Esophagus (tissue), 2 donors: ENCODE measurements around the gene STRA6. TPM values are rescaled to one million over a fixed set of nuclear protein-coding genes. Genes with fewer than 3 reads are reported as not detected.
A peak's percentile ranks its signal among the peaks of the same experiment; 100 is the strongest.

Experiments
- H3K27ac ChIP-seq, 2 donors: one replicate each; pipeline ENCODE4 v1.5.1; 2013; ENCODE audit warnings: low read depth in 2 of 2, mild to moderate bottlenecking in 2 of 2, inconsistent platforms in 1 of 2, low read length in 1 of 2, moderate library complexity in 1 of 2
- H3K27me3 ChIP-seq, 2 donors: one replicate each; pipeline ENCODE4 v1.6.1; 2013; ENCODE audit warnings: low read length in 2 of 2, control low read depth in 1 of 2, mild to moderate bottlenecking in 1 of 2; ENCODE audit not compliant: insufficient read depth in 2 of 2, control insufficient read depth in 1 of 2
- H3K36me3 ChIP-seq, 2 donors: one replicate each; pipeline ENCODE4 v1.6.1; 2013; ENCODE audit warnings: low read length in 1 of 2; ENCODE audit not compliant: control insufficient read depth in 2 of 2, insufficient read depth in 2 of 2
- H3K4me1 ChIP-seq, 2 donors: one replicate each; pipeline ENCODE4 v1.6.1; 2013; ENCODE audit warnings: low read length in 1 of 2; ENCODE audit not compliant: control insufficient read depth in 2 of 2, insufficient read depth in 2 of 2
- H3K4me3 ChIP-seq, 2 donors: one replicate each; pipeline ENCODE4 v1.5.1; 2013; ENCODE audit warnings: low read length in 2 of 2, mild to moderate bottlenecking in 2 of 2, low read depth in 1 of 2, moderate library complexity in 1 of 2
- H3K9me3 ChIP-seq, 2 donors: one replicate each; pipeline ENCODE4 v1.6.1; 2013; ENCODE audit warnings: mild to moderate bottlenecking in 2 of 2, low read depth in 1 of 2, low read length in 1 of 2, moderate library complexity in 1 of 2; ENCODE audit not compliant: control insufficient read depth in 2 of 2, insufficient read depth in 1 of 2
- WGBS, 2 donors: extraction: QIAGEN DNeasy Blood & Tissue Kit; methylation state at CpG; one replicate each; pipeline ENCODE4 v1.1.7; 2013; 5-methylcytosine and 5-hydroxymethylcytosine counted together
- polyA plus RNA-seq, 2 donors: library from polyadenylated mRNA; stranded (reverse); fragments of 200-250 nt; gene quantifications; one replicate each; pipeline ENCODE4 v1.2.3, GENCODE V29; 2013
- donor health status: healthy with polysubstance abuse.
- donor health status: Bipolar disorder and iron deficiency.

STRA6 gene
- polyA plus RNA-seq, 2 donors = 0.65 to 0.79 TPM

GRCh38 chr15:74176262-74177214, 26.0 kb downstream of the STRA6 start:
- no peaks in the 10 kb centered on the region for H3K27me3 ChIP-seq
- no peak overlapping the region for H3K27ac ChIP-seq
- no peak overlapping the region for H3K4me3 ChIP-seq
- no peaks in the 10 kb centered on the region for H3K9me3 ChIP-seq
- peaks cover 13 to 16% of the 10 kb centered on the region in 2 donors for H3K4me1 ChIP-seq
- H3K36me3 ChIP-seq = no peaks in the 10 kb centered on the region
- 75 to 80% methylated on average over 10 of the region's 10 CpGs for WGBS, 2 donors

- no peak overlapping the region for H3K4me3 ChIP-seq
- no peaks in the 10 kb centered on the region for H3K36me3 ChIP-seq
- no peaks in the 10 kb centered on the region for H3K27me3 ChIP-seq
- no peaks in the 10 kb centered on the region for H3K9me3 ChIP-seq
- 89 to 90% methylated on average over 45 of the region's 45 CpGs for WGBS, 2 donors
- no peak overlapping the region for H3K27ac ChIP-seq
- peaks cover 9 to 11% of the 10 kb centered on the region in 2 donors for H3K4me1 ChIP-seq
Measured at GRCh38 chr15:74175271-74176191, 27.1 kb downstream of the STRA6 start.

DNA sequence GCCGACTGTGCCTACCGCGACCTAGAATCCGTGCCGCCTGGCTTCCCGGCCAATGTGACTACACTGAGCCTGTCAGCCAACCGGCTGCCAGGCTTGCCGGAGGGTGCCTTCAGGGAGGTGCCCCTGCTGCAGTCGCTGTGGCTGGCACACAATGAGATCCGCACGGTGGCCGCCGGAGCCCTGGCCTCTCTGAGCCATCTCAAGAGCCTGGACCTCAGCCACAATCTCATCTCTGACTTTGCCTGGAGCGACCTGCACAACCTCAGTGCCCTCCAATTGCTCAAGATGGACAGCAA, 27.7 kb downstream of the STRA6 start:
- Histone ChIP-seq H3K27ac (no peak overlapping the region), H3K4me3 (no peak overlapping the region), H3K4me1 (peaks cover 5 to 8% of the 10 kb centered on the region in 2 donors), H3K9me3 (no peaks in the 10 kb centered on the region), H3K36me3 (no peaks in the 10 kb centered on the region), H3K27me3 (no peaks in the 10 kb centered on the region)
- WGBS, 2 donors = 81 to 93% methylated on average over 13 to 14 of the region's 14 CpGs

DNA sequence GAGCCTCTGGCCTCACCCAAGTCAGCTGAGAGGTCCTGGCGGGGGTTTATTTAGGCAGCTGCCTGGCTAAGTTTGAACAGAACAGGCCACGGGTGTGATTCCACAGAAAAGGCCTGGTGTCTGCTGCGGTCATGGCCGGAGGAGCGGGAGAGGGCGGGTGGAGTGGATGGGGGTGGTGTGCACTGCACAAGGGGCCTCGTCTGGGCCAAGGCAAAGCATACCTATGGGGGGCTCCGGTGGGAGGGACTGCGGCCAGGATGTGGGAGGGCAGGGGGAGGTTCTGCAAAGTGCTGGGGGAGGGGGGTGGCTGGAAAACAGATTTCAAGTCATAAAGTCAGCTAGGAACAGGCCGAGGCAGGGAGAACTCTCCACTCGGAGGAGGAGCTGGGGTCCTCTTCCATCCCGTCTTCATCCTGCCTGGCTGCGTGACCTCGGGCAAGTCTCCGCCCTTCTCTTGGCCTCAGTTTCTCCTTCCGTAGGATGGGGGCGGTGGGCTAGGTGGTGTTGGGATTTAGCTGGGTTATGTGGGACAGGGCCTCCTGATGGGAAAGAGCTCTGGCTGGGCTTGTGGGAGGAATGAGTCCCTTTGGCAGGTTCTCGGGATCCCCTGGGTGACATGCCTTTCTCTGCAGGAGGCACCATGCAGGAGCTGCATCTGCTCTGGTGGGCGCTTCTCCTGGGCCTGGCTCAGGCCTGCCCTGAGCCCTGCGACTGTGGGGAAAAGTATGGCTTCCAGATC, 28.2 kb downstream of the STRA6 start:
- peak overlapping the region; percentile 20 to 30 for H3K27ac ChIP-seq
- no peaks in the 10 kb centered on the region for H3K9me3 ChIP-seq
- H3K36me3 ChIP-seq = no peaks in the 10 kb centered on the region
- WGBS, 2 donors = 71 to 72% methylated on average over 20 of the region's 20 CpGs
- peak overlapping the region in 1 of 2 donors; percentile 4 for H3K4me3 ChIP-seq
- peaks cover 0 to 3% of the 10 kb centered on the region in 2 donors for H3K4me1 ChIP-seq
- no peaks in the 10 kb centered on the region for H3K27me3 ChIP-seq

GRCh38 chr15:74173380-74174218, 29.0 kb downstream of the STRA6 start, which contains the start of gene ISLR:
Gene ISLR, plus strand, starts transcription at chr15:74173710. Its CDS starts 1,149 bp downstream, at chr15:74174859.
- Histone ChIP-seq H3K4me1 (peaks cover 0 to 3% of the 10 kb centered on the region in 2 donors), H3K36me3 (no peaks in the 10 kb centered on the region), H3K4me3 (peak within 1 kb of the TSS in 1 of 2 donors; percentile 4), H3K9me3 (no peaks in the 10 kb centered on the region), H3K27ac (peak within 1 kb of the TSS; percentile 50 to 61), H3K27me3 (no peaks in the 10 kb centered on the region)
- 47 to 50% methylated on average over 20 of the region's 20 CpGs for WGBS, 2 donors

DNA sequence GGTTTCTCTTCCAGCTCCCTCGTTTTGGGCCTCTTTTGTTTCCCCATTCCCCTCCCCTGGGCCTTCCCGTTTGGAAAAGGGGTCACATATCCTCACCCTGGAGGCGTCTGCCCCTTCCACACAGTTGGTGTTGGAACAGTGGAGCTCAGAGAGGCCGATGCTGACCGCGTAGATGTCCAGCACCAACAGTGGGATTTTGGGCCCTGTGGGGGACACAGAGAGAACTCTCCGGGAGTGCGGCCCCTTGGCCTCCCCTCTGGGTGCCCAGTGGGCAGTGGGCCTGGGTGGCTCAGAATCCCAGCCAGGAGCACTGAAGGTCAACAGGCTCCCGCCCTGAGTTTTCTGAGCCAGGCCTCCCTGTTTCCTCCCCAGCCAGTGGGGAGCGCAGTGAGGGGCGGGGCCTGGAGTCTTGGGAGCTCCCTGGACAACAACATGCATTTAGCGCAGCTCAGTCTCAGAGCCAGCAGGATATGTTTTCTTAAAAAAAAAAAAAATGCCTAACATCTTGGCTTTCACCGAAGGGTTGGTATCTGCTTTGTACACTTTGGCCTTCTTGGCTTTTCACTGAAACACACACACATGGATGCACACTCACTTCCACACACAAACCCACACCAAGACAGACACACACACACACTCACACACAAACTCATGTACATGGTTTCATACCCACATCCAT, 29.7 kb downstream of the STRA6 start:
- no peaks in the 10 kb centered on the region for H3K27me3 ChIP-seq
- 60 to 61% methylated on average over 13 of the region's 13 CpGs for WGBS, 2 donors
- H3K4me3 ChIP-seq = no peak overlapping the region
- no peaks in the 10 kb centered on the region for H3K36me3 ChIP-seq
- peaks cover 0 to 3% of the 10 kb centered on the region in 2 donors for H3K4me1 ChIP-seq
- no peaks in the 10 kb centered on the region for H3K9me3 ChIP-seq
- H3K27ac ChIP-seq = peak overlapping the region; percentile 50 to 61

DNA sequence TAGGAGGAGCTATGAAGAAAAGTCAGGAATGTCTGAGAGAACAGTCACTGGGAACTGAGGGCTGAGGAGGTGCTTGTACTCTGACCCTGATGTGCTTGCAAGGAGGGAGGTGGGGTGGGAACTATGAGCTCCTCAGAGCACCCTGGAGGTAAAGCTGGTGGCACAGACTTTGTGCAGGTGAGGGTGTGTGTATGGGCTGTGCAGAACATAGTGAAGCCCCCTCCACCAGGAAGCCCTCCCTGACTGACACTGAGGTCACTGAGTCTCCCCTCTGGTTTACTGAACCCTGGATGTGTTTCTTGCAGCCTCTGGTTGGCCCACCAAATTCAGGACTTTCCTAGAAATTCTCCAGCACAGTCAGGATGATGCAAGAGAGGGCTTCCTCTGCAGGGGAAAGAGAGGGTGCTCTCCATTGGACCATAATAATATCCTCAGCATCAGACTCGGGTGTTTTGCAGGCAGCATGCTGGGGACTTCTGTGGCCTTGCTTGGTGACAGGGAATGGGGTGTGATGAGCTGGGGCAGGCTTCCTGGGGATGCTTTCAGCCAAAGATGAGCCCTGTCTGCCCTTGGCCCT, 30.5 kb downstream of the STRA6 start:
- H3K27ac ChIP-seq = peak overlapping the region in 1 of 2 donors; percentile 61
- H3K4me1 ChIP-seq = peaks cover 0 to 3% of the 10 kb centered on the region in 2 donors
- no peaks in the 10 kb centered on the region for H3K27me3 ChIP-seq
- H3K36me3 ChIP-seq = no peaks in the 10 kb centered on the region
- 81 to 89% methylated on average over 1 of the region's 1 CpG for WGBS, 2 donors
- no peaks in the 10 kb centered on the region for H3K9me3 ChIP-seq
- H3K4me3 ChIP-seq = no peak overlapping the region

GRCh38 chr15:74170875-74171578, 31.6 kb downstream of the STRA6 start:
- Histone ChIP-seq H3K36me3 (no peaks in the 10 kb centered on the region), H3K4me1 (peaks cover 0 to 3% of the 10 kb centered on the region in 2 donors), H3K27ac (no peak overlapping the region), H3K9me3 (no peaks in the 10 kb centered on the region), H3K4me3 (no peak overlapping the region), H3K27me3 (no peaks in the 10 kb centered on the region)
- 83 to 85% methylated on average over 7 of the region's 7 CpGs for WGBS, 2 donors
